Kidney (tissue), 14 donors: ENCODE data around the gene TPSB2. TPM values are rescaled to one million over a fixed set of nuclear protein-coding genes. Genes with fewer than 3 reads are reported as not detected.
"Not testable (repeated sequence)": the region's sequence is repeated elsewhere in the genome, so short reads cannot be mapped to it uniquely, and the experiment has no call there.

Experiments
- DNase-seq, 5 donors: peaks; one replicate each; pipeline ENCODE4 v3.0.0-alpha.2; 2013 to 2020
- FAIRE-seq: peaks from 2 replicates; lab custom pipeline; 2012; peaks lifted over from hg19 to GRCh38; lab: Jason Lieb, UNC
- H3K27ac ChIP-seq, 2 donors: one replicate each; pipeline ENCODE4 v1.7.0; 2013; ENCODE audit warnings: low read depth in 2 of 2, low read length in 2 of 2, inconsistent platforms in 1 of 2
- H3K27me3 ChIP-seq: one replicate; pipeline ENCODE4 v1.7.1; 2013; ENCODE audit warnings: low read length, inconsistent platforms; ENCODE audit not compliant: control insufficient read depth, insufficient read depth
- H3K36me3 ChIP-seq, 3 donors: one replicate each; pipeline versions ENCODE4 v1.7.0 to v1.7.1; 2013; ENCODE audit warnings: low read length in 3 of 3, control low read depth in 1 of 3, inconsistent platforms in 1 of 3; ENCODE audit not compliant: insufficient read depth in 3 of 3, control insufficient read depth in 2 of 3
- H3K4me1 ChIP-seq, 3 donors: one replicate each; pipeline versions ENCODE4 v1.7.0 to v1.7.1; 2013; ENCODE audit warnings: low read length in 3 of 3, inconsistent platforms in 1 of 3, low read depth in 1 of 3; ENCODE audit not compliant: control insufficient read depth in 2 of 3, insufficient read depth in 2 of 3
- H3K4me3 ChIP-seq, 3 donors: one replicate each; pipeline versions ENCODE4 v1.7.0 to v1.8.1; 2013; ENCODE audit warnings: low read length in 3 of 3, control low read depth in 1 of 3, inconsistent platforms in 1 of 3
- H3K9ac ChIP-seq, 3 donors: one replicate each; pipeline versions ENCODE4 v1.7.0 to v1.7.1; 2013; ENCODE audit warnings: low read length in 3 of 3, control low read depth in 1 of 3, inconsistent platforms in 1 of 3
- H3K9me3 ChIP-seq, 3 donors: one replicate each; pipeline versions ENCODE4 v1.7.0 to v1.7.1; 2013; ENCODE audit warnings: low read length in 3 of 3, control low read depth in 1 of 3, inconsistent platforms in 1 of 3; ENCODE audit not compliant: control insufficient read depth in 2 of 3, insufficient read depth in 1 of 3
- intact Hi-C: fragments of 100-400 bp; cut with DNase I; formaldehyde crosslinking; loops from one replicate; pipeline ENCODE4 v1.11.1; 2022
- polyA plus RNA-seq: library from polyadenylated mRNA; stranded (reverse); fragments of 350-450 nt; fragmentation: Illumina TruSeq; extraction: RNeasy Lipid Tissue Mini Kit (QIAGEN cat#74804); gene quantifications from one replicate; pipeline ENCODE4 v1.2.3, GENCODE V29; 2014; ENCODE audit warnings: low read depth, low replicate concordance; ENCODE audit not compliant: insufficient read depth
- total RNA-seq: library from RNA; stranded (reverse); fragmentation: NEBNext Ultra II Directional; extraction: Animal tissue kit (Norgen Biotek cat#: 25700); gene quantifications from one replicate; pipeline ENCODE4 v1.2.1, GENCODE V29; 2021
- TF ChIP-seq, protein P1 (sequence below): IDR thresholded peaks from 3 replicates; pipeline ENCODE4 v1.5.1; 2012; ENCODE audit warnings: mild to moderate bottlenecking, moderate library complexity, borderline replicate concordance; ENCODE audit not compliant: insufficient read depth; ENCODE audit errors: extremely low read depth
- donor health status: control.
- donor health status: control.
- donor health status: control.
- donor health status: control.
- donor health status: control.
- donor health status: DM: yes; HTN: yes; CAD: no.
- donor health status: Normal renal cell carcinoma (clear cell type).

The TPSB2 gene
- total and polyA plus RNA-seq, 2 donors from 2014 or later: 141 TPM; not detected in 1

GRCh38 chr16:1189455-1189854, 40.5 kb downstream of the TPSB2 start:
- intact Hi-C loops: no loop called here
- Histone ChIP-seq H3K27me3 (no peaks in the 10 kb centered on the region), H3K9me3 (no peaks in the 10 kb centered on the region), H3K4me1 (peaks cover 0 to 21% (median 9%) of the 10 kb centered on the region in 3 donors), H3K4me3 (no peak overlapping the region), H3K9ac (no peak overlapping the region), H3K27ac (no peak overlapping the region), H3K36me3 (no peaks in the 10 kb centered on the region)
- DNase-seq (no peak), FAIRE-seq (no peak)
- TF ChIP-seq, protein P1, sequence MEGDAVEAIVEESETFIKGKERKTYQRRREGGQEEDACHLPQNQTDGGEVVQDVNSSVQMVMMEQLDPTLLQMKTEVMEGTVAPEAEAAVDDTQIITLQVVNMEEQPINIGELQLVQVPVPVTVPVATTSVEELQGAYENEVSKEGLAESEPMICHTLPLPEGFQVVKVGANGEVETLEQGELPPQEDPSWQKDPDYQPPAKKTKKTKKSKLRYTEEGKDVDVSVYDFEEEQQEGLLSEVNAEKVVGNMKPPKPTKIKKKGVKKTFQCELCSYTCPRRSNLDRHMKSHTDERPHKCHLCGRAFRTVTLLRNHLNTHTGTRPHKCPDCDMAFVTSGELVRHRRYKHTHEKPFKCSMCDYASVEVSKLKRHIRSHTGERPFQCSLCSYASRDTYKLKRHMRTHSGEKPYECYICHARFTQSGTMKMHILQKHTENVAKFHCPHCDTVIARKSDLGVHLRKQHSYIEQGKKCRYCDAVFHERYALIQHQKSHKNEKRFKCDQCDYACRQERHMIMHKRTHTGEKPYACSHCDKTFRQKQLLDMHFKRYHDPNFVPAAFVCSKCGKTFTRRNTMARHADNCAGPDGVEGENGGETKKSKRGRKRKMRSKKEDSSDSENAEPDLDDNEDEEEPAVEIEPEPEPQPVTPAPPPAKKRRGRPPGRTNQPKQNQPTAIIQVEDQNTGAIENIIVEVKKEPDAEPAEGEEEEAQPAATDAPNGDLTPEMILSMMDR: no peak

DNA sequence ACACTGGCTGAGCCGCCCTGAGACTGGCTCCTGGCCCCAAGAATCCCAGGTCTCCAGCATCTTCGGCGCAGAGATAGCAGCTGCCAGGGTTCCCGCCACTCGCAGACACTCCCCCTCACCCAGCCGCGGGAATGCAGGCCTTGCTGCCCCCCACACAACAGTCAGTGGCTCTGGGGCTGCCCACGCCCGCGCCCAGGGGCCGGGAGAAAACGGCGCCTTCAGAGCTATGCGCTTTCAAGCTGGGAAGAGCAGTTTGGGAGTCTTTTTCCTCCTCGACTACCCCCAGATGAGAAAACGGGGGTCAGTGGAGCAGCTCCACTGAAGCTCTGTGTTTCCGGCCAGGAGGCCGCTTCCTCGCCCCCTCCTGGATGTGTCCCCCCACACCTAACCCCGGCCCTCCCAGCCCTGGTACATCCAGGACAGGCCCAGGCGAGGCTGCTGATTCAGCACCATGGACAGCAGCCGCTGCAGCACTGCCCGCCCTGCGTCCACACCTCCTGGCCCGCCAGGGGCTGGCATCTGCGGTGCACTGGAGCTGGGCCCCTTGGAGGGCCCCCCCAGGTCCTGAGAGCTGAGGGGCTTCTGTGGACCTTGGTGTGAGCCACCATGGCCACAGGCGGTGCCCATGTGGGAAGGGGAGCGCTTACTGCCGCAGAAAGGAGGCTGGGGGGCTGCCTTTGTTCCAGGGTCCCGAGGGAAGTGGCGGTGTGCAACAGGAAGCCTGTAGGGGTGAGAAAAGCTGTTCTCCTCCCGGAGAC, 41.4 kb downstream of the TPSB2 start:
- H3K4me1 ChIP-seq: peaks cover 0 to 23% (median 12%) of the 10 kb centered on the region in 3 donors
- H3K36me3 ChIP-seq: no peaks in the 10 kb centered on the region
- no peaks in the 10 kb centered on the region for H3K9me3 ChIP-seq
- H3K9ac ChIP-seq: no peak overlapping the region
- no peak overlapping the region for H3K27ac ChIP-seq
- TF ChIP-seq, protein P1: no peak
- H3K4me3 ChIP-seq: no peak overlapping the region
- intact Hi-C loops: no loop called here
- DNase-seq: peak in 4 of 5 donors; percentile 79 to 85 (median 84)
- FAIRE-seq: no peak
- H3K27me3 ChIP-seq: no peaks in the 10 kb centered on the region

DNA sequence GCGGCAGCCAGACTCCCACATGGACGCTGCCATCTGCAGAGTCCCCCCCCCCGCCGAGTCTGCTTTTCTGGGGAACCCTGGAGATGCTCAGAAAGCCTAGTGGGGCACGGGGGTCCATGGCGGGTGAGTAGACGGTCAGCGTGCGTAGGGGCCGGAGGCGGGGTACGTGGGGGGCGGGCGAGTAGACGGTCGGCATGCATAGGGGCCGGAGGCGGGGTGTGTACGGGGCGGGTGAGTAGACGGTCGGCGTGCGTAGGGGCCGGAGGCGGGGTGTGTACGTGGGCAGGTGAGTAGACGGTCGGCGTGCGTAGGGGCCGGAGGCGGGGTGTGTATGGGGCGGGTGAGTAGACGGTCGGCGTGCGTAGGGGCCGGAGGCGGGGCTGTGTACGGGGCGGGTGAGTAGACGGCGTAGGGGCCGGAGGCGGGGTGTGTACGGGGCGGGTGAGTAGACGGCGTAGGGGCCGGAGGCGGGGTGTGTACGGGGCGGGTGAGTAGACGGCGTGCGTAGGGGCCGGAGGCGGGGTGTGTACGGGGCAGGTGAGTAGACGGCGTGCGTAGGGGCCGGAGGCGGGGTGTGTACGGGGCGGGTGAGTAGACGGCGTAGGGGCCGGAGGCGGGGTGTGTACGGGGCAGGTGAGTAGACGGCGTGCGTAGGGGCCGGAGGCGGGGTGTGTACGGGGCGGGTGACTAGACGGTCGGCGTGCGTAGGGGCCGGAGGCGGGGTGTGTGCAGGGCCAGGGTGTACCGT, 44.4 kb downstream of the TPSB2 start:
- H3K27ac ChIP-seq, H3K27me3 ChIP-seq, H3K9ac ChIP-seq, FAIRE-seq, H3K36me3 ChIP-seq, H3K9me3 ChIP-seq, intact Hi-C loops: not testable (repeated sequence)
- peak in 1 of 5 donors; percentile 87 for DNase-seq
- H3K4me3 ChIP-seq: peak overlapping the region in 1 of 3 donors; percentile 75
- peaks cover 0 to 30% (median 21%) of the 10 kb centered on the region in 3 donors for H3K4me1 ChIP-seq

- Histone ChIP-seq H3K9me3 (no peaks in the 10 kb centered on the region), H3K27ac (peak overlapping the region; percentile 23 to 30), H3K4me1 (peaks cover 0 to 30% (median 21%) of the 10 kb centered on the region in 3 donors), H3K4me3 (peak overlapping the region in 2 of 3 donors; percentile 55 to 75), H3K27me3 (no peaks in the 10 kb centered on the region), H3K36me3 (no peaks in the 10 kb centered on the region), H3K9ac (no peak overlapping the region)
- intact Hi-C loops: no loop called here
- TF ChIP-seq, protein P1: no peak
- no peak for FAIRE-seq
- no peak for DNase-seq
Measured at GRCh38 chr16:1184980-1185379, 45.0 kb downstream of the TPSB2 start.
